Prostate gland (tissue), 2 donors: Measurements from ENCODE around the gene TAF8. TPM values are rescaled to one million over a fixed set of nuclear protein-coding genes. Genes with fewer than 3 reads are reported as not detected.

Source experiments
- DNase-seq: peaks from one replicate; pipeline ENCODE4 v3.0.0-alpha.2; 2019; ENCODE audit warnings: low spot score
- H3K27ac ChIP-seq, 2 donors: fragments of 200-600 bp; sonication (generic); 2 replicates each; pipeline ENCODE4 v1.5.1; 2017 to 2019
- H3K27me3 ChIP-seq: fragments of 200-600 bp; sonication (generic); replicated peaks from 2 replicates; pipeline ENCODE4 v1.5.1; 2019; ENCODE audit not compliant: insufficient read depth
- H3K36me3 ChIP-seq, 2 donors: fragments of 200-600 bp; sonication (generic); 1 replicate in 1 of 2; 2 replicates in 1 of 2; pipeline versions ENCODE4 v1.5.1 to v1.8.1; 2017 to 2019
- H3K4me1 ChIP-seq: fragments of 200-600 bp; sonication (generic); replicated peaks from 2 replicates; pipeline ENCODE4 v1.5.1; 2019
- H3K4me3 ChIP-seq, 2 donors: fragments of 200-600 bp; sonication (generic); 2 replicates each; pipeline ENCODE4 v1.5.1; 2017 to 2019
- H3K9me3 ChIP-seq: fragments of 200-600 bp; sonication (generic); 2 replicates; pipeline ENCODE4 v1.5.1; 2017
- POLR2A ChIP-seq: fragments of 450-650 bp; IDR thresholded peaks from one replicate; pipeline ENCODE4 v1.6.1; 2016; ENCODE audit warnings: antibody characterized with exemption, mild to moderate bottlenecking
- POLR2AphosphoS5 ChIP-seq: sonication (generic); formaldehyde crosslinking; IDR thresholded peaks from one replicate; pipeline ENCODE4 v1.6.1; 2017; ENCODE audit warnings: antibody characterized with exemption
- WGBS: methylation state at CpG from one replicate; pipeline ENCODE4 v1.1.5; 2018; 5-methylcytosine and 5-hydroxymethylcytosine counted together
- intact Hi-C: fragments of 100-400 bp; cut with DNase I; formaldehyde crosslinking; loops from one replicate; pipeline ENCODE4 v1.14.2; 2022
- total RNA-seq, 2 donors: library from RNA; depleted of rRNA; stranded (reverse); fragments of >200 nt; gene quantifications; one replicate each; pipeline ENCODE4 v1.1.0, GENCODE V29; 2016
- TF ChIP-seq, protein P1 (sequence below), 4 experiments: fragments of 200-600 bp in 2 of 4; fragments of 450-650 bp in 2 of 4; sonication (generic) in 2 of 4; IDR thresholded peaks; 1 replicate in 3 of 4; 2 replicates in 1 of 4; pipeline ENCODE4 v1.5.1; 2016 to 2019; ENCODE audit warnings: antibody characterized with exemption in 4 of 4, mild to moderate bottlenecking in 2 of 4, moderate library complexity in 2 of 4

Gene TAF8
- total RNA-seq, 2 donors from 2014 or later, result 35.4 to 42.5 TPM

DNA sequence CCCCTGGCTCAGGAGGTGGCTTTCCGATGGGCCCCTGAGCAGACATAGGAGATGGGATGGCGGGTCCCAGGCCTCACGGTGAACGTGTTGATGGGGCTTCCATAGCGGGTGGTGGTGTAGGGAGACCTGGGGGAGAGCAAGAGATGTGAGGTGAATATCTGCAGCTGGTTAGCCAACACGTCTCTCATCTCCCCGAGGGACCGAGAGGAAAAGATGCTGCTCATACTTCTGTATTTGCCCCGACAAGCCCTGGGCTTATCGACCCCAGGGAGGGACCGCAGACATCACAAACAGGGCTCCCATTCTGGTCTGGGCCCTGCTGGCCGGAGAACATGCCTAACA is 53.4 kb downstream of the TAF8 start:
- H3K27me3 ChIP-seq, result no peaks in the 10 kb centered on the region
- H3K36me3 ChIP-seq, result no peaks in the 10 kb centered on the region
- no peak for DNase-seq
- no peaks in the 10 kb centered on the region for H3K9me3 ChIP-seq
- TF ChIP-seq, protein P1, sequence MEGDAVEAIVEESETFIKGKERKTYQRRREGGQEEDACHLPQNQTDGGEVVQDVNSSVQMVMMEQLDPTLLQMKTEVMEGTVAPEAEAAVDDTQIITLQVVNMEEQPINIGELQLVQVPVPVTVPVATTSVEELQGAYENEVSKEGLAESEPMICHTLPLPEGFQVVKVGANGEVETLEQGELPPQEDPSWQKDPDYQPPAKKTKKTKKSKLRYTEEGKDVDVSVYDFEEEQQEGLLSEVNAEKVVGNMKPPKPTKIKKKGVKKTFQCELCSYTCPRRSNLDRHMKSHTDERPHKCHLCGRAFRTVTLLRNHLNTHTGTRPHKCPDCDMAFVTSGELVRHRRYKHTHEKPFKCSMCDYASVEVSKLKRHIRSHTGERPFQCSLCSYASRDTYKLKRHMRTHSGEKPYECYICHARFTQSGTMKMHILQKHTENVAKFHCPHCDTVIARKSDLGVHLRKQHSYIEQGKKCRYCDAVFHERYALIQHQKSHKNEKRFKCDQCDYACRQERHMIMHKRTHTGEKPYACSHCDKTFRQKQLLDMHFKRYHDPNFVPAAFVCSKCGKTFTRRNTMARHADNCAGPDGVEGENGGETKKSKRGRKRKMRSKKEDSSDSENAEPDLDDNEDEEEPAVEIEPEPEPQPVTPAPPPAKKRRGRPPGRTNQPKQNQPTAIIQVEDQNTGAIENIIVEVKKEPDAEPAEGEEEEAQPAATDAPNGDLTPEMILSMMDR (IDR thresholded peaks at IDR 0.05), result no peak
- TF ChIP-seq POLR2A (no peak), POLR2AphosphoS5 (no peak)
- intact Hi-C loops, result no loop called here
- no peak overlapping the region for H3K4me3 ChIP-seq
- WGBS, result 84% methylated on average over 12 of the region's 12 CpGs
- H3K4me1 ChIP-seq, result peaks cover 14% of the 10 kb centered on the region
- peak overlapping the region; percentile 57 to 76 for H3K27ac ChIP-seq

DNA sequence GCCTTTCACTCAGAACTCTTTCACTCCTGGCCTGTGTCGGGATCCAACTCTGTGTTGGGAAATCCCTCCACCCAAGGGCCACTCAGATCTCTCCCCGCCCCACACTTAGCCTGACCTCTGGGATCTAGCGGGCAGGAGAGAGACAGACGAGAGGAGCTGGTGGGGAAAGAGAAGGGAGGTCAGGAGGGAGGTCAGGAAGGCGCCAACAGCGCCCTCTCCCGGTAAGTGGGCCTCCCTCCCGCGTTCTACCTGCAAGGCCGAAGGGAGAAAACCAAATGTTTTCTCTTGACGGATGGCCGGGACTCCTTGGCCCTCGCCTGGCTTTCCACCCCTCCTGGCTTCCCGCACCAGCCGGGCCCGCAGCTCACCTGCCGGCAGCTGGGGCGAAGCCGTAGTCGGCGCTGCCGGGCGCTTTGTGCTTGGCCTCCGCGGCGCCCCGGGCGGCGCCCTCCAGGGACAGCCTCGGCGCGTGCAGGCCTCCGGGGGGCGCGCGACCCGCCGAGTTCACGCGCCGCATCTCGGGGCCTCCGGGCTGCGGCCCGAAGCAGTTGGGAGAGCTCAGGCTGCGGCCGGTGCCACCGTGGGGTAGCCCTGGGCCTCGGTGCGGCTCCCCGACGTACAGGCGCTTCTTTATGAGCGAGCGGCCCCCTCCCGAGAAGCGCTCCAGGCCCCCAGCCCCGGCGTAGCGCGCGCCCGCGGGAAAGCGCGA is 53.9 kb downstream of the TAF8 start:
- Histone ChIP-seq H3K27ac (peak overlapping the region; percentile 57 to 76), H3K9me3 (no peaks in the 10 kb centered on the region), H3K36me3 (no peaks in the 10 kb centered on the region), H3K4me3 (peak overlapping the region; percentile 7 to 19), H3K4me1 (peaks cover 14% of the 10 kb centered on the region), H3K27me3 (no peaks in the 10 kb centered on the region)
- no peak for DNase-seq
- TF ChIP-seq POLR2A (no peak), POLR2AphosphoS5 (no peak)
- TF ChIP-seq, protein P1 (IDR thresholded peaks at IDR 0.05), result peak; percentile 8 to 65 (median 38)
- WGBS, result 37% methylated on average over 53 of the region's 66 CpGs
- intact Hi-C loops, result no loop called here

- H3K4me1 ChIP-seq, result peaks cover 14% of the 10 kb centered on the region
- H3K4me3 ChIP-seq, result peak overlapping the region; percentile 7 to 19
- H3K27ac ChIP-seq, result peak overlapping the region in 1 of 2 donors; percentile 76
- WGBS, result 61% methylated on average over 16 of the region's 16 CpGs
- no peaks in the 10 kb centered on the region for H3K27me3 ChIP-seq
- no peaks in the 10 kb centered on the region for H3K9me3 ChIP-seq
- intact Hi-C loops, result no loop called here
- no peaks in the 10 kb centered on the region for H3K36me3 ChIP-seq
- DNase-seq, result no peak
- TF ChIP-seq, protein P1 (IDR thresholded peaks at IDR 0.05), result no peak
- no peak for TF ChIP-seq POLR2AphosphoS5
- no peak for TF ChIP-seq POLR2A
These were observed 54.4 kb downstream of the TAF8 start for GRCh38 chr6:42104804-42105125.

DNA sequence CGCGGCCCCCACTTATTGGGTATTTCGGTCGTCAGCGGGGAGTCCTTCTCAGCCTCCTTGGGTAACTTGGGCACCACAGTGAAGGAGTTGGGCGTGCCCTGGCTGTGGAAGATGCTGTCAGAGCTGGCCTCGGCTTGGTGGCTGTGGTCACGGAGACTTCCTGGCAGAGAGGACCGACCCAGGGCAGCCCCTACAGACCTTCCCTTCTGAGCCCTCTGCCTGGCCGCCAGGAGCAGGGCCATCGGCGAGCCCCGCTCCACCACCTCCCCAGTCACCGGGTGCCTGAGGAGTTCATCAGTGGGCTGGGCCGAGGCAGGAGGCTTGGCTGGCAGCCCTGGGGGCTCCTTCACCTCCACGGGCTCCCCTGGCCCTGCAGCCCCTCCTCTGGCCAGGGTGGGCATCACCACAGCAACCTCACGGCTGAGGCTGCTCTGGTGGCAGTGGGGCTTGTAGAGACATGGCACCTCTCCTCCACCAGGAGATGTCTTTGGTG is 54.9 kb downstream of the TAF8 start:
- Histone ChIP-seq H3K36me3 (no peaks in the 10 kb centered on the region), H3K27ac (peak overlapping the region in 1 of 2 donors; percentile 76)
- WGBS, result 89% methylated on average over 13 of the region's 17 CpGs

More for the DNA sequence above, 54.9 kb downstream of the TAF8 start:
- TF ChIP-seq, protein P1 (IDR thresholded peaks at IDR 0.05), result no peak
- TF ChIP-seq POLR2AphosphoS5 (no peak), POLR2A (no peak)
- intact Hi-C loops, result no loop called here
- Histone ChIP-seq H3K9me3 (no peaks in the 10 kb centered on the region), H3K4me1 (peaks cover 14% of the 10 kb centered on the region), H3K4me3 (no peak overlapping the region), H3K27me3 (no peaks in the 10 kb centered on the region)
- DNase-seq, result no peak
